ENCODE data around the gene ZNF488. TPM values are rescaled to one million over a fixed set of nuclear protein-coding genes. Genes with fewer than 3 reads are reported as not detected.

ZNF488 gene
- total and polyA plus RNA-seq, 2 donors (not counting 1 experiment from before 2014, with no cell fraction given): not detected

DNA sequence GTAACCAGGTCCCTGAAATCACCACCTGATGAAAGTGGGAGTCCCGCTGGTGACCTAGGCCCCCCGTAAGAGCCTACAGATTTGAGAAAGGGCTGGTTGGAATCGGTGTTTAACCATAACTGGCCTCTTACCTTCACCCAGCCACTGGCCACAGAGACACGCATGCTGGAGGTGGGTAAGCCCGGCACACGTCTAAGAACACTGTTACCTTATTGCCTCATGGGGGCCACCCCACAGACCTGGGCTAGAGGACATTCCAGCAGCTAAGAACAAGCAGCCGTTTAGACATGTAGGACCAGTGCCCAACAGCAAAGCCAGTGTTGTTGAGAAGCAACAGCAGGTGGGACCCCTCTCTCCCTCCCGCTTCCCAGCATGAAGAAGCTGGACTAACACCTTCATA, 64.3 kb downstream of the ZNF488 start:
- no peak for TF ChIP-seq EZH2 (IDR thresholded peaks at IDR 0.05; ENCODE audit: borderline replicate concordance, insufficient read depth, low read depth, low read length, poor library complexity, severe bottlenecking)
- TF ChIP-seq, protein P1, sequence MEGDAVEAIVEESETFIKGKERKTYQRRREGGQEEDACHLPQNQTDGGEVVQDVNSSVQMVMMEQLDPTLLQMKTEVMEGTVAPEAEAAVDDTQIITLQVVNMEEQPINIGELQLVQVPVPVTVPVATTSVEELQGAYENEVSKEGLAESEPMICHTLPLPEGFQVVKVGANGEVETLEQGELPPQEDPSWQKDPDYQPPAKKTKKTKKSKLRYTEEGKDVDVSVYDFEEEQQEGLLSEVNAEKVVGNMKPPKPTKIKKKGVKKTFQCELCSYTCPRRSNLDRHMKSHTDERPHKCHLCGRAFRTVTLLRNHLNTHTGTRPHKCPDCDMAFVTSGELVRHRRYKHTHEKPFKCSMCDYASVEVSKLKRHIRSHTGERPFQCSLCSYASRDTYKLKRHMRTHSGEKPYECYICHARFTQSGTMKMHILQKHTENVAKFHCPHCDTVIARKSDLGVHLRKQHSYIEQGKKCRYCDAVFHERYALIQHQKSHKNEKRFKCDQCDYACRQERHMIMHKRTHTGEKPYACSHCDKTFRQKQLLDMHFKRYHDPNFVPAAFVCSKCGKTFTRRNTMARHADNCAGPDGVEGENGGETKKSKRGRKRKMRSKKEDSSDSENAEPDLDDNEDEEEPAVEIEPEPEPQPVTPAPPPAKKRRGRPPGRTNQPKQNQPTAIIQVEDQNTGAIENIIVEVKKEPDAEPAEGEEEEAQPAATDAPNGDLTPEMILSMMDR (IDR thresholded peaks at IDR 0.05): no peak
- H3K4me1 ChIP-seq (ENCODE audit: control insufficient read depth in 2 of 2, insufficient read depth in 2 of 2, low read length in 2 of 2): no peaks in the 10 kb centered on the region
- no peaks in the 10 kb centered on the region for H3K27me3 ChIP-seq (replicated peaks in 1 of 4; ENCODE audit: control extremely low read depth in 1 of 4, control insufficient read depth in 3 of 4, insufficient read depth in 4 of 4, low read length in 3 of 4)
- Mint-ChIP-seq H3K4me3 (no peak overlapping the region), H3K27me3 (peaks cover 8% of the 10 kb centered on the region), H3K4me1 (no peaks in the 10 kb centered on the region), H3K27ac (no peak overlapping the region), H3K9me3 (ENCODE audit: insufficient read depth) (no peaks in the 10 kb centered on the region)
- 92% methylated on average over 7 of the region's 8 CpGs for WGBS (ENCODE audit: insufficient coverage)
- no peaks in the 10 kb centered on the region for H3K79me2 ChIP-seq (ENCODE audit: control insufficient read depth, insufficient read depth, low read length)
- H2AFZ ChIP-seq (ENCODE audit: insufficient read depth, low read depth, low read length, poor library complexity, severe bottlenecking): no peak overlapping the region
- no peak overlapping the region for H3K9ac ChIP-seq (ENCODE audit: low read length)
- ATAC-seq (ENCODE audit: low read depth) (no peak), DNase-seq (no peak)
- POLR2A ChIA-PET: no interaction called here
- no peaks in the 10 kb centered on the region for H3K9me3 ChIP-seq (ENCODE audit: control extremely low read depth in 1 of 3, control insufficient read depth in 2 of 3, insufficient read depth in 1 of 3, low read length in 2 of 3)
- intact Hi-C loops (cut with micrococcal nuclease): no loop called here
- CTCF ChIA-PET: no interaction called here
- no peaks in the 10 kb centered on the region for H4K20me1 ChIP-seq (ENCODE audit: control insufficient read depth, insufficient read depth, low read length, poor library complexity, severe bottlenecking)
- H3K27ac ChIP-seq (ENCODE audit: low read length in 2 of 2): no peak overlapping the region
- no peaks in the 10 kb centered on the region for H3K36me3 ChIP-seq (replicated peaks in 1 of 2; ENCODE audit: control extremely low read depth in 1 of 2, control insufficient read depth in 1 of 2, extremely low read depth in 1 of 2, insufficient read depth in 2 of 2, low read length in 1 of 2)
- H3K4me3 ChIP-seq (ENCODE audit: control extremely low read depth in 1 of 5, extremely low read depth in 1 of 5, insufficient read depth in 1 of 5, low read depth in 2 of 5, low read length in 4 of 5): no peak overlapping the region
- no peak overlapping the region for H3K4me2 ChIP-seq (replicated peaks; ENCODE audit: low read depth, low read length, poor library complexity, severe bottlenecking)

DNA sequence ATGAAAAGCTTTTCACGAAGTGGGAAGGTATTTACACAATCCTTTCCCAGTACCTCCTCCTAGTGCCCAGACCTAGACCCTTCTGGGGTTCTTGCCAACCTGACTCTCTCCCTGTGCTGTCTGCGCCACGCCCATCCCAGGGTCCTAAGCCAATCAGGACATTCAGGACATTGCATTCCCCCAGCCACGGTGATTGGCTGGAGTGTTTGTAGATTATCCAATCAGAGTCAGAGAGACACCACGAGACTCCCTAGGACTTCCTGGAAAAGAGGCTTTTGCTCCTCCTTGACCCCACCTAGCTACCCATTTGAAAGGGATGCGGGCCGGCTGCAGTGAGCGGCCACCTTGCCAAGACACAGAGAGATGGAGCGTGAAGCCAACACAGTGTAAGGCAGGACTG, 65.4 kb downstream of the ZNF488 start:
- H2AFZ ChIP-seq (ENCODE audit: insufficient read depth, low read depth, low read length, poor library complexity, severe bottlenecking): peak overlapping the region; percentile 41
- intact Hi-C loops (cut with micrococcal nuclease): no loop called here
- ATAC-seq (ENCODE audit: low read depth) (no peak), DNase-seq (no peak)
- H3K9me3 Mint-ChIP-seq (ENCODE audit: insufficient read depth): no peaks in the 10 kb centered on the region
- ChIA-PET CTCF (no interaction called here), POLR2A (no interaction called here)
- H3K27me3 ChIP-seq (replicated peaks in 1 of 4; ENCODE audit: control extremely low read depth in 1 of 4, control insufficient read depth in 3 of 4, insufficient read depth in 4 of 4, low read length in 3 of 4): no peaks in the 10 kb centered on the region
- TF ChIP-seq EZH2 (IDR thresholded peaks at IDR 0.05; ENCODE audit: borderline replicate concordance, insufficient read depth, low read depth, low read length, poor library complexity, severe bottlenecking): no peak
- TF ChIP-seq, protein P1 (IDR thresholded peaks at IDR 0.05): no peak
- no peak overlapping the region for H3K4me2 ChIP-seq (replicated peaks; ENCODE audit: low read depth, low read length, poor library complexity, severe bottlenecking)
- H3K4me1 ChIP-seq (ENCODE audit: control insufficient read depth in 2 of 2, insufficient read depth in 2 of 2, low read length in 2 of 2): no peaks in the 10 kb centered on the region
- no peaks in the 10 kb centered on the region for H3K4me1 Mint-ChIP-seq
- H3K4me3 Mint-ChIP-seq: no peak overlapping the region
- H3K9me3 ChIP-seq (ENCODE audit: control extremely low read depth in 1 of 3, control insufficient read depth in 2 of 3, insufficient read depth in 1 of 3, low read length in 2 of 3): no peaks in the 10 kb centered on the region
- H3K27ac ChIP-seq (ENCODE audit: low read length in 2 of 2): no peak overlapping the region
- no peaks in the 10 kb centered on the region for H3K36me3 ChIP-seq (replicated peaks in 1 of 2; ENCODE audit: control extremely low read depth in 1 of 2, control insufficient read depth in 1 of 2, extremely low read depth in 1 of 2, insufficient read depth in 2 of 2, low read length in 1 of 2)
- 96% methylated on average over 4 of the region's 9 CpGs for WGBS (ENCODE audit: insufficient coverage)
- no peak overlapping the region for H3K9ac ChIP-seq (ENCODE audit: low read length)
- H4K20me1 ChIP-seq (ENCODE audit: control insufficient read depth, insufficient read depth, low read length, poor library complexity, severe bottlenecking): no peaks in the 10 kb centered on the region
- peaks cover 8% of the 10 kb centered on the region for H3K27me3 Mint-ChIP-seq
- H3K79me2 ChIP-seq (ENCODE audit: control insufficient read depth, insufficient read depth, low read length): no peaks in the 10 kb centered on the region
- H3K27ac Mint-ChIP-seq: no peak overlapping the region
- H3K4me3 ChIP-seq (ENCODE audit: control extremely low read depth in 1 of 5, extremely low read depth in 1 of 5, insufficient read depth in 1 of 5, low read depth in 2 of 5, low read length in 4 of 5): no peak overlapping the region

All from B cell (primary cell).